IMR-90 (cell line): Measurements from ENCODE around the gene CCNG1.

Experiments used
- BHLHE40 ChIP-seq: fragments of 150-350 bp; IDR thresholded peaks from 2 replicates; pipeline ENCODE4 v1.6.1; 2016; ENCODE audit warnings: mild to moderate bottlenecking, low read depth, low read length
- CEBPB ChIP-seq: IDR thresholded peaks from 2 replicates; pipeline ENCODE4 v1.6.1; 2012; ENCODE audit warnings: low read depth, low read length, improper control_type of control experiment
- CTCF ChIP-seq: conservative IDR thresholded peaks from 2 replicates; pipeline ENCODE4 v1.5.1; 2012; ENCODE audit warnings: mild to moderate bottlenecking, low read depth, low read length, improper control_type of control experiment
- FOS ChIP-seq: fragments of 150-350 bp; IDR thresholded peaks from 2 replicates; pipeline ENCODE4 v1.6.1; 2016; ENCODE audit warnings: low read depth, low read length
- POLR2A ChIP-seq: IDR thresholded peaks from 2 replicates; pipeline ENCODE4 v1.6.1; 2012; ENCODE audit warnings: mild to moderate bottlenecking, low read depth, low read length
- RAD21 ChIP-seq: IDR thresholded peaks from 2 replicates; pipeline ENCODE4 v1.6.1; 2012; ENCODE audit warnings: low read length, improper control_type of control experiment
- RCOR1 ChIP-seq: IDR thresholded peaks from 2 replicates; pipeline ENCODE4 v1.6.1; 2012; ENCODE audit warnings: mild to moderate bottlenecking, low read length, improper control_type of control experiment; ENCODE audit not compliant: insufficient replicate concordance
- RFX5 ChIP-seq: IDR thresholded peaks from 2 replicates; pipeline ENCODE4 v1.8.0; 2012; ENCODE audit warnings: low read depth, mild to moderate bottlenecking, low read length, moderate library complexity
- USF2 ChIP-seq: fragments of 150-350 bp; IDR thresholded peaks from 2 replicates; pipeline ENCODE4 v1.6.1; 2017; ENCODE audit warnings: mild to moderate bottlenecking, antibody characterized with exemption, low read length, low read depth

GRCh38 chr5:163447875-163448274 is 10.5 kb downstream of the CCNG1 start:
- no peak for TF ChIP-seq CTCF
- no peak for TF ChIP-seq BHLHE40
- no peak for TF ChIP-seq POLR2A
- no peak for TF ChIP-seq USF2
- no peak for TF ChIP-seq RFX5
- TF ChIP-seq RAD21, result no peak
- no peak for TF ChIP-seq RCOR1
- TF ChIP-seq FOS, result no peak
- no peak for TF ChIP-seq CEBPB
